Endothelial cell of umbilical vein (primary cell): ENCODE data around the gene SEC14L6. TPM values are rescaled to one million over a fixed set of nuclear protein-coding genes. Genes with fewer than 3 reads are reported as not detected.

ENCODE experiments used
- BruUV-seq: library from RNA; stranded (reverse); fragments of 400-500 nt; replicated peaks from 2 replicates; lab custom pipeline; 2021; lab: Mats Ljungman, UMichigan
- CTCF ChIA-PET: fragments of 300-600, 350-600 bp; sonication (Branson Sonifier 250); formaldehyde crosslinking; loops from one replicate; lab custom pipeline; 2021; ENCODE audit warnings: antibody characterized with exemption, inconsistent platforms; lab: Charles Lee
- POLR2A ChIA-PET: fragments of 300-600, 350-600 bp; sonication (Branson Sonifier 250); formaldehyde crosslinking; loops from one replicate; lab custom pipeline; 2021; ENCODE audit warnings: antibody characterized with exemption, inconsistent platforms; lab: Charles Lee
- DNase-seq: peaks from one replicate; pipeline ENCODE4 v3.0.0-alpha.2; 2011; ENCODE audit warnings: low read depth, low spot score
- FAIRE-seq: peaks from 2 replicates; lab custom pipeline; 2011; peaks lifted over from hg19 to GRCh38; lab: Jason Lieb, UNC
- H2AFZ ChIP-seq: 2 replicates; pipeline ENCODE4 v1.6.0; 2012; ENCODE audit warnings: low read depth, low read length, control low read depth, inconsistent platforms
- H3K27ac ChIP-seq: 2 replicates; pipeline ENCODE4 v1.5.1; 2011; ENCODE audit warnings: low read depth, mild to moderate bottlenecking, control low read depth, low read length, moderate library complexity; ENCODE audit not compliant: insufficient read depth
- H3K27me3 ChIP-seq, 2 experiments: 2 replicates each; pipeline versions ENCODE4 v1.6.0 to v1.6.1; 2011; ENCODE audit warnings: low read length in 2 of 2, mixed read lengths in 1 of 2; ENCODE audit not compliant: control insufficient read depth in 2 of 2, insufficient read depth in 2 of 2
- H3K36me3 ChIP-seq, 2 experiments: 2 replicates in 1 of 2; 3 replicates in 1 of 2; pipeline ENCODE4 v1.5.1; 2011; ENCODE audit warnings: low read length in 2 of 2, mild to moderate bottlenecking in 1 of 2, moderate library complexity in 1 of 2; ENCODE audit not compliant: control insufficient read depth in 2 of 2, insufficient read depth in 2 of 2; ENCODE audit errors: extremely low read depth in 1 of 2
- H3K4me1 ChIP-seq: 3 replicates; pipeline ENCODE4 v1.5.1; 2011; ENCODE audit warnings: mild to moderate bottlenecking, low read length; ENCODE audit not compliant: control insufficient read depth, insufficient read depth; ENCODE audit errors: extremely low read depth
- H3K4me2 ChIP-seq: 2 replicates; pipeline ENCODE4 v1.6.1; 2011; ENCODE audit warnings: low read length, control low read depth, mixed read lengths; ENCODE audit not compliant: insufficient read depth
- H3K4me3 ChIP-seq, 3 experiments: fragments of 200-600 bp in 1 of 3; sonication (generic), shearing (Covaris generic) in 1 of 3; replicated peaks in 1 of 3; 2 replicates each; pipeline ENCODE4 v1.5.1; 2011 to 2016; ENCODE audit warnings: control low read depth in 3 of 3, low read length in 3 of 3, mild to moderate bottlenecking in 2 of 3, inconsistent platforms in 1 of 3, low read depth in 1 of 3, moderate library complexity in 1 of 3; ENCODE audit not compliant: insufficient read depth in 1 of 3
- H3K79me2 ChIP-seq: 2 replicates; pipeline ENCODE4 v1.6.0; 2012; ENCODE audit warnings: low read length, inconsistent platforms; ENCODE audit not compliant: control insufficient read depth, insufficient read depth
- H3K9ac ChIP-seq: replicated peaks from 2 replicates; pipeline ENCODE3; 2011; ENCODE audit warnings: low read length, control low read depth; ENCODE audit not compliant: insufficient read depth; ENCODE audit errors: extremely low read depth
- H3K9me1 ChIP-seq: replicated peaks from 3 replicates; pipeline ENCODE4 v1.6.0; 2011; ENCODE audit warnings: mild to moderate bottlenecking, low read length; ENCODE audit not compliant: control insufficient read depth, insufficient read depth; ENCODE audit errors: extremely low read depth
- H3K9me3 ChIP-seq: replicated peaks from 2 replicates; pipeline ENCODE4 v1.5.1; 2012; ENCODE audit warnings: low read length, inconsistent platforms; ENCODE audit not compliant: control insufficient read depth, insufficient read depth
- H4K20me1 ChIP-seq: replicated peaks from 2 replicates; pipeline ENCODE3; 2011; ENCODE audit warnings: mild to moderate bottlenecking, low read length; ENCODE audit not compliant: control insufficient read depth, insufficient read depth; ENCODE audit errors: extremely low read depth
- CTCF ChIP-seq, 2 donors: IDR thresholded peaks; 1 replicate in 1 of 2; 2 replicates in 1 of 2; pipeline ENCODE4 v1.5.1; 2011; ENCODE audit warnings: low read length in 2 of 2, mild to moderate bottlenecking in 2 of 2, moderate library complexity in 2 of 2, control low read depth in 1 of 2, inconsistent platforms in 1 of 2, low read depth in 1 of 2; ENCODE audit not compliant: insufficient read depth in 1 of 2; ENCODE audit errors: extremely low read depth in 1 of 2
- EZH2 ChIP-seq: IDR thresholded peaks from 2 replicates; pipeline ENCODE4 v1.6.1; 2012; ENCODE audit warnings: borderline replicate concordance, low read depth, mild to moderate bottlenecking, moderate library complexity, low read length, inconsistent platforms; ENCODE audit not compliant: severe bottlenecking
- FOS ChIP-seq: IDR thresholded peaks from 2 replicates; pipeline ENCODE4 v1.6.1; 2011; ENCODE audit warnings: mild to moderate bottlenecking, low read length, moderate library complexity, borderline replicate concordance; ENCODE audit not compliant: insufficient read depth
- GATA2 ChIP-seq: IDR thresholded peaks from 2 replicates; pipeline ENCODE4 v1.7.0; 2011; ENCODE audit warnings: low read depth, mild to moderate bottlenecking, moderate library complexity, mixed read lengths, low read length; ENCODE audit not compliant: insufficient read length, insufficient read depth
- JUN ChIP-seq: IDR thresholded peaks from 2 replicates; pipeline ENCODE4 v1.6.1; 2011; ENCODE audit warnings: borderline replicate concordance, low read depth; ENCODE audit not compliant: insufficient read length, insufficient read depth
- MAX ChIP-seq: IDR thresholded peaks from 2 replicates; pipeline ENCODE4 v1.6.1; 2011; ENCODE audit not compliant: insufficient read depth, insufficient read length
- MYC ChIP-seq: IDR thresholded peaks from one replicate; pipeline ENCODE4 v1.6.1; 2011; ENCODE audit warnings: mild to moderate bottlenecking, low read depth, low read length
- POLR2A ChIP-seq: IDR thresholded peaks from 2 replicates; pipeline ENCODE4 v1.6.1; 2012; ENCODE audit warnings: low read depth, mild to moderate bottlenecking, control low read depth, low read length
- POLR2AphosphoS5 ChIP-seq: IDR thresholded peaks from 2 replicates; pipeline ENCODE4 v1.6.1; 2012; ENCODE audit warnings: low read depth, mild to moderate bottlenecking, control low read depth, low read length, moderate library complexity; ENCODE audit not compliant: insufficient read depth
- dilution Hi-C: fragments of 300-500 bp; cut with MboI; formaldehyde crosslinking; loops from one replicate; pipeline ENCODE4 v1.15.0; 2019; ENCODE audit warnings: low sequenced_read_pairs; ENCODE audit not compliant: extremely low pct_ligation_motif_present
- intact Hi-C: fragments of 100-400 bp; cut with micrococcal nuclease; formaldehyde crosslinking; loops from one replicate; pipeline ENCODE4 v1.10.0; 2022
- polyA plus RNA-seq, 4 experiments: library from polyadenylated mRNA; depleted of rRNA in 3 of 4; stranded (reverse) in 3 of 4; unstranded in 1 of 4; fragments of >200 nt; gene quantifications; 2 replicates each; pipeline versions ENCODE4 v1.2.1 to v1.2.3, GENCODE V29; 2011 to 2012; ENCODE audit warnings: missing spikeins in 1 of 4
- total RNA-seq: library from RNA; stranded (reverse); gene quantifications from 2 replicates; pipeline ENCODE4 v1.2.3, GENCODE V29; 2021

The SEC14L6 gene
- total and polyA plus RNA-seq, 2 donors (not counting 3 experiments of a cell fraction or from before 2014, with no cell fraction given), result 0.04 to 0.15 TPM

GRCh38 chr22:30580896-30581295, 34.4 kb upstream of the SEC14L6 start:
- Histone ChIP-seq H3K9me1 (no peaks in the 10 kb centered on the region), H3K79me2 (no peaks in the 10 kb centered on the region), H3K9me3 (no peaks in the 10 kb centered on the region), H2AFZ (no peak overlapping the region), H3K4me2 (no peak overlapping the region), H4K20me1 (no peaks in the 10 kb centered on the region), H3K4me1 (peaks cover 17% of the 10 kb centered on the region), H3K36me3 (peaks cover 15 to 57% of the 10 kb centered on the region in 2 experiments), H3K27me3 (no peaks in the 10 kb centered on the region), H3K9ac (no peak overlapping the region), H3K27ac (no peak overlapping the region), H3K4me3 (no peak overlapping the region)
- ChIA-PET POLR2A (no interaction called here), CTCF (no interaction called here)
- intact Hi-C loops (no loop called here), dilution Hi-C loops (no loop called here)
- TF ChIP-seq POLR2A (no peak), FOS (no peak), EZH2 (no peak), MAX (no peak), GATA2 (no peak), JUN (no peak), CTCF (IDR thresholded peaks at IDR 0.05; ENCODE audit: extremely low read depth in 1 of 2, insufficient read depth in 1 of 2, low read depth in 1 of 2, low read length in 2 of 2) (no peak), MYC (no peak), POLR2AphosphoS5 (no peak)
- no TSS peak for BruUV-seq
- no peak for DNase-seq
- no peak for FAIRE-seq
